ENCODE data around the gene TMEM178B. TPM values are rescaled to one million over a fixed set of nuclear protein-coding genes. Genes with fewer than 3 reads are reported as not detected.
A peak's percentile ranks its signal among the peaks of the same experiment; 100 is the strongest.
"Not testable (repeated sequence)": the region's sequence is repeated elsewhere in the genome, so short reads cannot be mapped to it uniquely, and the experiment has no call there.

TMEM178B gene
- total RNA-seq (2014; rRNA removed; shearing (Covaris generic); ENCODE audit: low replicate concordance): not detected in 2 replicates

GRCh38 chr7:141073641-141074161 lies at the start of gene TMEM178B:
TSS of gene TMEM178B (plus strand) at chr7:141074064.
- peak within 1 kb of the TSS; percentile 36; the same call in 1 of the 2 replicates for H3K4me3 ChIP-seq (ENCODE audit: low read length)
- H3K4me2 ChIP-seq (ENCODE audit: low read depth, low read length, poor library complexity, severe bottlenecking): peak within 1 kb of the TSS; percentile 49
- no peak within 1 kb of the TSS for H3K9ac ChIP-seq (ENCODE audit: low read length)

GRCh38 chr7:141024668-141025067 lies 49.2 kb upstream of the TMEM178B start:
- no peaks in the 10 kb centered on the region for H4K20me1 ChIP-seq (ENCODE audit: insufficient read depth, low read depth, low read length)
- peaks cover 6% of the 10 kb centered on the region; the same call in 1 of the 2 replicates for H3K9me3 ChIP-seq (ENCODE audit: low read length)
- DNase-seq: no peak
- H3K9me2 ChIP-seq (replicated peaks; ENCODE audit: insufficient read depth, low read length): no peaks in the 10 kb centered on the region
- H3K9ac ChIP-seq (ENCODE audit: low read length): no peak overlapping the region
- H3K27ac ChIP-seq (ENCODE audit: low read length): no peak overlapping the region
- no peak overlapping the region for H2AFZ ChIP-seq (ENCODE audit: low read length)
- 0 out of 2 replicates have a peak, but pooled peaks cover 2% of the 10 kb centered on the region for H3K27me3 ChIP-seq (ENCODE audit: low read length)
- H3K4me1 ChIP-seq (ENCODE audit: low read length): no peaks in the 10 kb centered on the region
- H3K36me3 ChIP-seq (ENCODE audit: insufficient read depth, low read length): no peaks in the 10 kb centered on the region
- H3K79me2 ChIP-seq (ENCODE audit: low read length): no peaks in the 10 kb centered on the region
- H3K4me2 ChIP-seq (ENCODE audit: low read depth, low read length, poor library complexity, severe bottlenecking): no peak overlapping the region
- H3K4me3 ChIP-seq (ENCODE audit: low read length): no peak overlapping the region

More at GRCh38 chr7:141073641-141074161, at the start of gene TMEM178B:
- Histone ChIP-seq H3K27me3 (ENCODE audit: low read length) (no peaks in the 10 kb centered on the region), H3K27ac (ENCODE audit: low read length) (no peak within 1 kb of the TSS), H2AFZ (ENCODE audit: low read length) (no peak within 1 kb of the TSS), H3K9me3 (ENCODE audit: low read length) (no peaks in the 10 kb centered on the region), H3K9me2 (replicated peaks; ENCODE audit: insufficient read depth, low read length) (no peaks in the 10 kb centered on the region), H3K79me2 (ENCODE audit: low read length) (no peaks in the 10 kb centered on the region), H4K20me1 (ENCODE audit: insufficient read depth, low read depth, low read length) (no peaks in the 10 kb centered on the region), H3K4me1 (ENCODE audit: low read length) (no peaks in the 10 kb centered on the region), H3K36me3 (ENCODE audit: insufficient read depth, low read length) (no peaks in the 10 kb centered on the region)
- no peak for DNase-seq

GRCh38 chr7:141027043-141027442 lies 46.8 kb upstream of the TMEM178B start:
- no peaks in the 10 kb centered on the region for H3K4me1 ChIP-seq (ENCODE audit: low read length)
- peaks cover 6% of the 10 kb centered on the region; the same call in 1 of the 2 replicates for H3K9me3 ChIP-seq (ENCODE audit: low read length)
- H3K9ac ChIP-seq (ENCODE audit: low read length): no peak overlapping the region
- no peaks in the 10 kb centered on the region for H3K79me2 ChIP-seq (ENCODE audit: low read length)
- no peak overlapping the region for H3K27ac ChIP-seq (ENCODE audit: low read length)
- H2AFZ ChIP-seq (ENCODE audit: low read length): no peak overlapping the region
- H3K36me3 ChIP-seq (ENCODE audit: insufficient read depth, low read length): no peaks in the 10 kb centered on the region
- H4K20me1 ChIP-seq (ENCODE audit: insufficient read depth, low read depth, low read length): no peaks in the 10 kb centered on the region
- 0 out of 2 replicates have a peak, but pooled peaks cover 2% of the 10 kb centered on the region for H3K27me3 ChIP-seq (ENCODE audit: low read length)
- no peaks in the 10 kb centered on the region for H3K9me2 ChIP-seq (replicated peaks; ENCODE audit: insufficient read depth, low read length)
- no peak overlapping the region for H3K4me2 ChIP-seq (ENCODE audit: low read depth, low read length, poor library complexity, severe bottlenecking)
- H3K4me3 ChIP-seq (ENCODE audit: low read length): no peak overlapping the region
- DNase-seq: peak; percentile 51

- Histone ChIP-seq H3K4me3 (ENCODE audit: low read length) (no peak overlapping the region), H3K36me3 (ENCODE audit: insufficient read depth, low read length) (no peaks in the 10 kb centered on the region), H3K27me3 (ENCODE audit: low read length) (0 out of 2 replicates have a peak, but pooled peaks cover 2% of the 10 kb centered on the region)
Measured at GRCh38 chr7:141028767-141029166, 45.1 kb upstream of the TMEM178B start.

GRCh38 chr7:141032539-141033323 lies 41.1 kb upstream of the TMEM178B start:
- H3K4me1 ChIP-seq (ENCODE audit: low read length); H3K4me2 ChIP-seq (ENCODE audit: low read depth, low read length, poor library complexity, severe bottlenecking); H3K36me3 ChIP-seq (ENCODE audit: insufficient read depth, low read length); H2AFZ ChIP-seq (ENCODE audit: low read length); H3K4me3 ChIP-seq (ENCODE audit: low read length); H3K79me2 ChIP-seq (ENCODE audit: low read length); H4K20me1 ChIP-seq (ENCODE audit: insufficient read depth, low read depth, low read length); H3K9me3 ChIP-seq (ENCODE audit: low read length); DNase-seq; H3K27ac ChIP-seq (ENCODE audit: low read length); H3K9me2 ChIP-seq (replicated peaks; ENCODE audit: insufficient read depth, low read length); H3K9ac ChIP-seq (ENCODE audit: low read length); H3K27me3 ChIP-seq (ENCODE audit: low read length): not testable (repeated sequence)

More at GRCh38 chr7:141028767-141029166, 45.1 kb upstream of the TMEM178B start:
- Histone ChIP-seq H3K9me2 (replicated peaks; ENCODE audit: insufficient read depth, low read length) (no peaks in the 10 kb centered on the region), H3K79me2 (ENCODE audit: low read length) (no peaks in the 10 kb centered on the region), H2AFZ (ENCODE audit: low read length) (no peak overlapping the region), H3K27ac (ENCODE audit: low read length) (no peak overlapping the region), H3K4me2 (ENCODE audit: low read depth, low read length, poor library complexity, severe bottlenecking) (no peak overlapping the region), H3K9me3 (ENCODE audit: low read length) (peaks cover 6% of the 10 kb centered on the region; the same call in 1 of the 2 replicates), H3K4me1 (ENCODE audit: low read length) (no peaks in the 10 kb centered on the region), H4K20me1 (ENCODE audit: insufficient read depth, low read depth, low read length) (no peaks in the 10 kb centered on the region), H3K9ac (ENCODE audit: low read length) (no peak overlapping the region)
- DNase-seq: no peak

GRCh38 chr7:141038100-141038499 lies 35.8 kb upstream of the TMEM178B start:
- H2AFZ ChIP-seq (ENCODE audit: low read length); H3K4me1 ChIP-seq (ENCODE audit: low read length); H3K9me3 ChIP-seq (ENCODE audit: low read length); H4K20me1 ChIP-seq (ENCODE audit: insufficient read depth, low read depth, low read length); H3K4me3 ChIP-seq (ENCODE audit: low read length); H3K27ac ChIP-seq (ENCODE audit: low read length); H3K79me2 ChIP-seq (ENCODE audit: low read length); H3K27me3 ChIP-seq (ENCODE audit: low read length); H3K4me2 ChIP-seq (ENCODE audit: low read depth, low read length, poor library complexity, severe bottlenecking); DNase-seq; H3K9me2 ChIP-seq (replicated peaks; ENCODE audit: insufficient read depth, low read length); H3K9ac ChIP-seq (ENCODE audit: low read length); H3K36me3 ChIP-seq (ENCODE audit: insufficient read depth, low read length): not testable (repeated sequence)

- Histone ChIP-seq H4K20me1 (ENCODE audit: insufficient read depth, low read depth, low read length) (no peaks in the 10 kb centered on the region), H3K36me3 (ENCODE audit: insufficient read depth, low read length) (no peaks in the 10 kb centered on the region), H3K27ac (ENCODE audit: low read length) (no peak overlapping the region), H3K9me3 (ENCODE audit: low read length) (no peaks in the 10 kb centered on the region), H3K9me2 (replicated peaks; ENCODE audit: insufficient read depth, low read length) (no peaks in the 10 kb centered on the region), H3K4me1 (ENCODE audit: low read length) (no peaks in the 10 kb centered on the region), H3K9ac (ENCODE audit: low read length) (no peak overlapping the region), H3K79me2 (ENCODE audit: low read length) (no peaks in the 10 kb centered on the region), H2AFZ (ENCODE audit: low read length) (no peak overlapping the region), H3K4me2 (ENCODE audit: low read depth, low read length, poor library complexity, severe bottlenecking) (no peak overlapping the region), H3K27me3 (ENCODE audit: low read length) (no peaks in the 10 kb centered on the region), H3K4me3 (ENCODE audit: low read length) (no peak overlapping the region)
- DNase-seq: no peak
Measured at GRCh38 chr7:141039376-141039775, 34.5 kb upstream of the TMEM178B start.

All from Karpas-422 (cell line).